Right kidney (tissue), 9 donors: ENCODE measurements around the gene C9orf153.
"Not testable (repeated sequence)": the region's sequence is repeated elsewhere in the genome, so short reads cannot be mapped to it uniquely, and the experiment has no call there.

Experiments used
- DNase-seq: peaks from one replicate; pipeline ENCODE4 v3.0.0-alpha.2; 2016
- long read RNA-seq, 8 donors: transcript quantifications; one replicate each; lab custom pipeline, GENCODE V29; 2026

Gene C9orf153
- long read RNA-seq, donor 1, result 0 reads
- long read RNA-seq, donor 2, result 0 reads
- long read RNA-seq, donor 3, result 0 reads
- long read RNA-seq, donor 4, result 0 reads
- long read RNA-seq, donor 5, result 0 reads
- long read RNA-seq, donor 6, result 0 reads
- long read RNA-seq, donor 7, result 0 reads
- long read RNA-seq, donor 8, result 0 reads

DNA sequence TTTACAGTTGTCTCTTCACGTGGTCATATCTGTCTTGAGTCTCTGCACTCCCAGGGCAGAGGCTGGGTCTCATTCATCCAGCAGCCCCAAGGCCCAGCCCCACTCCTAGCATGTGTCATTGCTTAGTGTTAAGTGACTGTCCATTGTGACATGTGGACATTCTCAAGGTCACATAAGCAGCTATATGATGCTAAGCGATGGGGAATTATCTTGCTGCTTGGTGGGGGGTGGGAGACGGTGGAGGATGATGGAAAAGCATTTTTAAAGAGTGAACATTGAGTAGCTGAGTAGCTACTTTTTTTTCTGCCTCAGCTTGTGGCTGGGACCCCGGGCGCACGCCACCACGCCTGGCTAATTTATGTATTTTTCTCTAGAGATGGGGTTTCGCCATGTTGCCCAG is at the start of gene C9orf153:
C9orf153 (minus strand) TSS at position 101 of the 400 bp plus-strand sequence. CDS start 30,054 bp downstream, outside the sequence.
- no peak for DNase-seq

DNA sequence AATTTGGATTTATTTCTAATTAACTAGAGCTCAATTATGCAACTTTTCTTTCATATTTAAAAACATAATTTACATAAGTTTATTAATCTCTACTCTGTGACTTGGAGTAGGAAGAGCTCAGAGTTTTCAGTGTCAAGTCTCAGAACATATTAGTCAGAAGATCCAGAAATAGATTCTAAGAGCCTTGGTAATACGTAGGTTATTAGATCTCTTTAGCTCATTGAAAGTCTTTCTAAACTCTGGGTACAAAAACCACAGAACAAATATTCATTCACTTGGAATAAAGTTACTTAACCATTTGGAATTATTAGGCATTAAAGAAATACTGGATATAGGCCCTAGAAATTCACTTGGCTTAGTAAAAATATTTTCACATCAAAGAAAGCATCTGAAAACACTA is 49.2 kb upstream of the C9orf153 start:
- no peak for DNase-seq

DNA sequence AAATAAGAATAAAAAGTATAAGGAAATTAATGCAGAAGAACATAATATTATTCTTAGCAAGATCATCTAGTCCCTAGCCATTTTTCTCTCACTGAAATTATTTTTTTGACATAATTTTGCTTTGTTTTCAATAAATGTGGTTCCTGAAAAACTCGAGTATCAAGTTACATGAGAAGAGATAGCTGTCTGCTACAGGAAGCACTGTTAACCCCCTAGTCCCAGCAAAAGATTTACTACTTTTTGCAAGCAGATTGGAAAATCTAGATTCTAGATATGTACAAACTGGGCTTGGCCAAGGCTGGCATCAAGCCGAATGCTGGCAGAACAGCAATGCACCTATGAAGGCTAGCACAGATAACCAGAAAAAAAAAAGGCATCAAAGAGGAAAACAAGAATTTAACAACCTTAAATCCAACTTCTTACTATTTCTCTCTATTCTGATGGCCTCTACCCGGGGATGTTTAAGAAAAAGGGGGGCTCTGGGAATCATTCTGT is 44.8 kb upstream of the C9orf153 start:
- no peak for DNase-seq

DNA sequence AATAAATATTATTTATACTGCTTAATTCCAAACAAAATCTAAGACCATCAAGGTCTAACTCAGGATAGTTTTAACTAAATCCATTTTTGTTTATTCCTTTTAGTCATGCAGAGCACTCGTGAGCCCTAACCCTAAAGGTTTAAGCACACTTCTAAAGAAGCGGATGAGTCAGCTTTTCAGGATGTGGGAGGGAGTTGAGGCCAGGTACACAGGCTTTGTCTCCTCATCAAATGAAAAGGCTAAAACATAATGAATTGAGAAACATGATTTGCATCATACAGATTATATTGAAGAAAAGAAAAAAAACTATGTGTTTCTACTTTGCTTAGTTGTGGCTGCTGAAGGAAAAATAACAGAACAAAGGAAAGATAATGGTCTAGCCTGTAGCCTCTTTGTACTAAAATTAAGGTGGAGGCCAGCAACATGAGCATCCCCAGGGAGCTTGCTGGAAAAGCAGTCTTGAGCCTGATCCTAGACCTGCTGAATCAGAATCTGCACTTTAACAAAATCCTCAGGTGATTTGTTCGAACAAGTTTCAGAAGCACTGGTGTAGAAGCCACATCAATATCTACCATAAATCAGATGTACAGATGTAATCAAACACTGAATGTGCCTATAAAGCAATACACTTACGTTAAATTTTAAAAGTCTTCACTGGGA is 44.0 kb upstream of the C9orf153 start:
- no peak for DNase-seq

DNA sequence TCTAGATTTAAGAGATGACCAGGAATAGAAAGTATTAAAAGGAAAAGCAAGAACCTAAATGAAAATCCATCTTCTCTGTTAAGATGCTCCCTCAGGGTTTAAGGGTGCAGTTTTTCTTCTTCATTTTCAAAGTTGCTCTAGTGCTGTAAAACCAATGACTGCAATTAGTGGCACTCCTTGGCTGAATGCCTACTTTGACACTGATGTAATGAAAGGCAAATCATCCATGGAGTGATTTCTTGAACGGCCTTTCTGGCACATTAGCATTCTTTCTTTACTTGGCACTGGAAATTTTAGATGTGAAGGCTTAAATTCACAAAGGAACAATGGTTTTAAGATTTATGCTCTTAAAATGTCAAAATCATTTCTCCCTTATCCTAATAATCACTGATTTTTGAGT is 42.2 kb upstream of the C9orf153 start:
- DNase-seq, result no peak

DNA sequence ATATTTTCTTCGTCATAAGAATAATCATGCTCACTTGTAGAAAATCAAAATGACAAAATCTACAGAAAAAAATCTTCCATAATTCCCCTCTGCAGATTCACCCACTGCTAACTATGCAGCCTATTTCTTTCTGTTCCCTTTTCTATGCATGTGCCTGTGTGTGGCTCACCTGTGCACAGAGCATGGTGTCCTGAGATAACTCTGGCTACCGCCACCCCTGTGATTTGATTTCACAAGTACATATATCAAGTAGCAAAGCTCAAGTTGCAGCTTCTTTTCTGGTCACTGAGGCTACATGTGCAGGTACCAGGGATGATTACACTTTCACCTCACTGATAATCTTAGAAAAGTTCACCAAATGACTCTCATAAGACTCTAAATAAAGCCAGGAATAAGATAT is 41.2 kb upstream of the C9orf153 start:
- no peak for DNase-seq

DNA sequence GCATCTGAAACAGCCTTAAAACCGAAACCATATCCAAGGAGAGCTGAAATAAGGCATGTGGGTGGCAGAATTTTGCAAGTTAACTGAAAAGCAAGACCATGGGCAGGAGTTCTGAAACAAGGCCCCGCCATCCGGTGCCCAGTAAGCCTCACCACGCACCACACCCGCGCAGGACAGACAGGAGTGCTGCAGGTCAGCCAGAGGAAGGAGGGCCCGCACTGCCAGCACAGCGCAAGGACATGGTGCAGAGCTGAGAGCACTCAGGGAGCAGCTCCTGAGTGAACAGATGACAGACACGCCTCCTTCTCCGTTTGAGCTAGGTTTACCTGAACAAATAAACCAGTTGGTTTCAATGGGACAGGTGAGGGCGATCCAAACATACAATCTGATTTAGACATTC is 39.4 kb upstream of the C9orf153 start:
- no peak for DNase-seq

DNA sequence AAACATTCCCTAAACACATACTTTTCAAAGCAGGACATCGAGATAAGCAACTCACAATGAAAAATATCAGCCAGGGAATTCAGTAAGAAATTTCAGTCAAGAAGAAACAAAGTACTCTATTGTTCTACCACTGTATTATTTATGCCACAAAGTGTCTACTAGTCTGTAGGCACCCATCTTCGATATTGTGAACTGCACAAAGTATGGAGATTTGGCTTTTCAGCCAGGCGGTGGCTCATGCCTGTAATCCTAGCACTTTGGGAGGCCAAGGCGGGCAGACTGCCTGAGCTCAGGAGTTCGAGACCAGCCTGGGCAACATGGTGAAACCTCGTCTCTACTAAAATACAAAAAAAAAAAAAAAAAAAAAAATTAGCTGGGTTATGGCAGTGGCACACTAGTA is 30.9 kb upstream of the C9orf153 start:
- not testable (repeated sequence) for DNase-seq

DNA sequence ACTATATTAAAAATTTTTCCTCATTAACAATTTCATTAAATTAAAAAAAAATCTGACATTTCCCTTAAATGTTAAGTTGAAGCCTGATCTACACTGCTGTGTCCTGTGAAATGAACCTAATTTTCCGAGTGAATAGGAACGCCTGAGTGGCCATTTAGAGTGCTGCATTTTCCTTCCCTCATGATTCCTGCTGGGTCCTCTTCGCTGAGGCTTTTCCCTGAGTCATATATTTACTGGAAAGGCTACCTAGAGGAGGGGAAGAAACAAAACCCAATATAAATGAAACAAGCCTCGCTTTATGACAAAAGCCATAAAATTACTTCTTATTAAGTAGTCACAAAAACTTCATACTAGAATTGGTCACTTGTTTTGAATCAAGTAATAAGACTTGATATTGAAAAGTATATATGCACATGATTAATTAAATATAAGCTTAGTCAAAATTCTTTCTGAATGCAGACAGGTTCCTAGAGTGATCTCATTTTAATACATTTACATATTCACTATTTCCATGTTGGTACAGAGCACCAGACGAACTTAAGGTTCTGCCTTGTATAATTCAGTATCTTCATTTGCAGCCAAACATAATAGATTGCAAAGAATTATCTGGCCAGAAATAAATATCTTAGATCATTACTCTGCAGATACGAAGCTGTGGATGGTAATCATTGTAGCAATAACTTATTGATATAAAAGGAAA is 29.2 kb upstream of the C9orf153 start:
- no peak for DNase-seq

DNA sequence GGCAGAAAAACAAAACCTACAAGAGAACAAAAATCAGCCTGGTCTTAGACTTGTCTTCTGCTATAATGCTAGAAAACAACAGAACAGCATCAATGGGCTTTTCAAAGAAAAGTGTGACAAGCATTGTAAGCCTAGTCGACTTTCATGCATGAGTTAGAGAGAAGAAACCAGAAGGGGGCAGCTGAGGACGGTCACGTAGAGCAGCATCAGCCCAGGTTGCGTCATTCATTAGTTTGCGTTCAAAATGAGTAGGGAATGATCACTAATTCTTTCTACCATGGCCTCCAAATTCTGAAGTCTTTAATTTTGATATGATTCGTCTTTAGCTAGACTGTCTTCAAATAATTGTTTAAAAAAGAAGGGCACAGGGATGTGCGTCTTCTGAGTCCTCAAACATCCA is 27.6 kb upstream of the C9orf153 start:
- no peak for DNase-seq

DNA sequence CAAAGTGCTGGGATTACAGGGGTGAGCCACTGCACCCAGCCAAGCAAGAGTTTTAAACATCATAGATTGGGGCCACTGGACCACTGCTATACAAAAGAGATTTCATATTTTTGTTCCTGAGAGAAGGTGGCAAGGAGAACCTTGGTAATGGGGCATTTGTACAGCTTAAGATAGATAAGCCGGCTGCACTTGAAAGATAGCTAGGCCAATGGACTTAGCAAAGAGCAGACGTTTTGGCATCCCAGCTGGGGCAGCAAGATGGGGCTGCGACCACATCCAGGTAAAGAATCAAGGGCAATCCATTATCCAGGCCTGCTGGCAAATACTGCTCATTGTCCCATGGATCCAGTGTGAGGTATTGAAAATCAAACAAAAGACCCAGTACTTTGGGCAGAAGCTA is 26.8 kb upstream of the C9orf153 start:
- DNase-seq, result no peak

DNA sequence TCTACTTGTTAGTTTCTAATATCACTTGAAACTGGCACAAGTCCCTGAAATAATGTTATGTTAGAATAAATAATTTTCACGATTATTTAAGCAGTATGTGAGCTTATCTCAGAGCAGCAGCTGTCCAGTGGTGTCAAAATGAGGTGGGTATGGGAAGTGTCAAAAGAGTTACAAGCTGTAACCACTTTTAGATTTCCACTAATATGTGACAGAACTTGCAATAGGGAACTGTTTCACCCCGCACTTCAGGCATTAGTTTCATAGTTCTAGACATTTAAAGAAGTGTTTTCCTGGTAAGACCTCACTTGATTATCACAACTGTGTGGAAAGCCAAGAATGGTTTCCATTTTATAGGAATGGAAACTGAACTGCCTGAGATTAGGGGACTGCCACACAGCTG is 25.8 kb upstream of the C9orf153 start:
- DNase-seq, result no peak

DNA sequence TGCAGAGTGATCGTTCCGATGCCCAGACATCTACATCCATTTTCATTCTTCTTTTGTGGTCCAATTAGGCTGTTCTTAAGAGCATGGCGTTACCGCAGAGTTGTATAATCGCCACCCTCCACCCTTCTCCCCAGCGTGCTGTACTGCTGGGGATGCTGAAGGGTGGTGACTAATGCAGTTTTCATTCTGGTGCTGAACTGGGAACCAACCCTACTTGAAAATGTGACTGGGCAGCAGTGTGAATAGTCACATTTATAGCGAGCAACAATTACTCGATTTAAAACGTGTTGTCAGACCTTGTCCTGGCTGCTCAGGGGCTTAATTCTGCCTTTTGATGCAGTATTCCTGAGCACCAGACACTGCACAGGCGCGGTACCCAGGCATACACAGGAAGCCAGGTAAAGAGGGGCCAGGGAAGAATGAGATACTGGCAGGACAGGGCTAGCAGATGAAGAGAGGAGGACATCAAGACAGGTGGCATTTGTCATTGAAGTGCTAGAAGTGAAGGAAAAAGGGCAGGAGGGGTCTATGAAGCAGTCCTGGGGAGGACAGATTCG is 23.6 kb upstream of the C9orf153 start:
- DNase-seq, result no peak

DNA sequence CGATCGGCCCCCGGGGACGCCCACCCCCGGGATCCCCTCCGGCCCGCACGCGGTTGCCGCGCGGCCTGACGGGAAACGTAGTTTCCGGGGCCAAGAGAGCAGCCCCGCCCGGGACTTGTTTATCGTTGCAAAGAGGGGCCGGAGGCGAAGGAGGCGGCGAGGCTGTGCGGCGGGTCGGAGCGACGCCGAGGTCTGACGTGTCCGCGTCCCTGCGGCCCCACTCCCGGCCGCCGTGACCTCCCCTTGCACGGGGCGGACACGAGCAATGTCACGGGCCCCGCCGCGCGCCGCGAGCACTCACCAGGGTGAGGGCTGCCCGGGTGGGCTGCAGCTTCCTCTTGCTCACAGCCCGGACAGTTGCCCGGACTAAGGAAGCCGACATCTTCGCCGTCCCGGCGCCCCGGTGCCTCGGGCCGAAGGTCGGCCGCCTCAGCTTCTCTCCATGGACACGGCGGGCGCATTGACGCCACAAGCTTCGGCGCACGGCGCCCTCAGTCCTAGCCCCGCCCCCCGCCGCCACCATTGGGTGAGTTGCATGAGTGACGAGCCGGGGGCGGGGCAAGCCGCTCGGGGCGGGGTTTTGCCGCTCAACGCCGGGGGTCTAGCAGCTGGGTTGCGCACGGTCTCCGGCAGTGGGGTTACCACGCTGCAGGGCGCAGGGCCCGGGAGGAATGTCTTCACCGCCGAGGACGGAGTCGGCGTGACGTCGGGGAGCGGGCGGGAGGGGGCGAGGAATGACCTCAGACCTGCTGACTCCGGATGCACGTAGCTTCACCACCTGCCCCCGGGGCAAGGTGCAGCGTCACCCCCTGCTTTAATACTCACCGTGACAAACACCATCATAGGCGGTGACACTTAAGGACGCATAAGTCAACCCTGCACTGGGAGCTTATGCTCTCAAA is 22.9 kb upstream of the C9orf153 start, which contains the start of gene ISCA1:
ISCA1 (minus strand) TSS at position 462 of the 902 bp plus-strand sequence; CDS start at position 382, 80 bp downstream.
- DNase-seq, result peak; percentile 97

DNA sequence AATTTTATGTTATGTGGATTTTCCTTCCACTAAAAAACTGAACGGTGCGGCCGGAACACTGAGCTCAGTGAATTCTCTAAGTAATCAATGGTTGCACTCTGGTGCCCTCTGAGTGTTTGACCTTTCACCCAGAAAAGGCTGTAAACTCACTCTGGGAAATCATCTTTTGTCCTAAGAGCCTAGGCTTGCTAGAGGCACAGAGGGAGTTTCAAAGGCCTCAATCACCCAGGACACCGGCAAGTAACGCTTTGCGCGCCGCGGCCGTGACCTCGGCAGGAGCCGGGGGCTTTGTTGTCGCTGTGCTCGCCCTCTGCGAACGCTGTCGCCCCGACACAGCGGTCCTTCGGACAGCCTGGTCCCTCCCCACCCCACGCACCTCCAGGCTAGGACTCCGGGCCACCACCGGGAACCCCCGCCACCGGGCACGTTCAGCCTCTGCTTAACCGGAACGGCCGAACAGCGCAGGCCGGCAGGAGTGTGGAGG is 22.2 kb upstream of the C9orf153 start:
- no peak for DNase-seq

DNA sequence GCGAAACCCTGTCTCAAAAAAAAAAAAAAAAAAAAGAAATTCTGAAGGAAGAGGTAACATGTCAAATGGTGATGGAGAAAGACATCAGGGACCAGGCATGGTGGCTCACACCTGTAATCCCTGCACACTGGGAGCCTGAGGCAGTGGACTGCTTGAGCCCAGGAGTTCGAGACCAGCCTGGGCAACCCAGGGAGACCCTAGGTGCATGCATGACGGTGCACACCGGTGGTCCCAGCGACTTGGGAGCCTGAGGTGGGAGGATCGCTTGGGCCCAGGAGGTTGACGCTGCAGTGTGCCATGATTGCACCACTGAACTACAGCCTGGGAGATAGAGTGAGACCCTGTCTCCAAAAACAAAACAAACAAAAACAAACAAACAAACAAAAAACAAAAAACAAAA is 21.1 kb upstream of the C9orf153 start:
- no peak for DNase-seq

DNA sequence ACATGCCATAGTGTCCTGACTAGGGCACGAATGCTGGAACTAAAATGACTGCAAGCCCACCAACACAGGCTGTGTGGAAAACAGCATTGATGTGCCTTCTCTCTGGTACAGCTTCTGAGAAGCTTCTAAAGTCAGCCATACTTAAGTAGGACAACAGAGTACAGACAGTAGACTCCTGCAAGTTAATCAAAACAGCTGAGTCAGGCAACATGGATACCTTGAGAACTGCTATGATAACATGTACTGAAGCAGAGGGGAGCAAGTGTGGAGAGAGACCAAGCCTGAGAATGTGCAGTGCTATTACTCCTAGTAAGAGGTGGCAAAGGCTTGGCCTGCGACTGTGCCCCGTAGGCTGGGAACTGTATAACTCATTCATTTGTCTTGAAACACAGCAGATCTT is 20.4 kb upstream of the C9orf153 start:
- DNase-seq, result no peak

DNA sequence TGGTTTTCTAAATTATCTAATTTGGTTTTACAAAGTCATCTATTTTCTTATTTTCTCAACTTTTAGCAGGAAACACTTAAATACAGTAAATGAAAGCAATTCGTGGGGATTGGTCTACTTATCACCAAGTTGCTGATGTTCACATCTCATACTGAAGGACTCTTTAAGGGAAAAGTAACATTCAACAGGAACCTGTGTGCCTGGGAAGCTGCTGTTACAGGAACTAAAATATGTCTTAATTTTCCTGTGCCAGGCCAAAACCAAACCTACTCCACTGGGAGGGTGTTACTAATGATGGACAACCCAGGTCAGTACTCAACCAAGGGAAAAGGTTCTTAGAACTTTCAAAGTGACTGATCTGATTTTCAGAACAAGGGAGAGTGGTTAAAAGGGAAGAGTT is 17.6 kb upstream of the C9orf153 start:
- no peak for DNase-seq

DNA sequence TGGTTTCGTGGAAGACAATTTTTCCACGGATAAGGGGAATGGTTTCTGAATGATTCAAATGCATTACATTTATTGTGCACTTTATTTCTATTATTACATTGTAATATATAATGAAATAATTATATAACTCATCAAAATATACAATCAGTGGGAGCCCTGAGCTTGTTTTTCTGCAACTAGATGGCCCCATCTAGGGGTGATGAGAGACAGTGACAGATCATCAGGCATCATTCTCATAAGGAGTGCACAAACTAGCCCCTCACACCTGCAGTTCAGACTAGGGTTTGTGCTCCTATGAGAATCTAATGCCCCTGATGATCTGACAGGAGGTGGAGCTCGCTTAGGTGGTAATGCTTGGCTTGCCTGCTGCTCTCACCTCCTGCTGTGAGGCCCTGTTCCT is 16.5 kb upstream of the C9orf153 start:
- no peak for DNase-seq

DNA sequence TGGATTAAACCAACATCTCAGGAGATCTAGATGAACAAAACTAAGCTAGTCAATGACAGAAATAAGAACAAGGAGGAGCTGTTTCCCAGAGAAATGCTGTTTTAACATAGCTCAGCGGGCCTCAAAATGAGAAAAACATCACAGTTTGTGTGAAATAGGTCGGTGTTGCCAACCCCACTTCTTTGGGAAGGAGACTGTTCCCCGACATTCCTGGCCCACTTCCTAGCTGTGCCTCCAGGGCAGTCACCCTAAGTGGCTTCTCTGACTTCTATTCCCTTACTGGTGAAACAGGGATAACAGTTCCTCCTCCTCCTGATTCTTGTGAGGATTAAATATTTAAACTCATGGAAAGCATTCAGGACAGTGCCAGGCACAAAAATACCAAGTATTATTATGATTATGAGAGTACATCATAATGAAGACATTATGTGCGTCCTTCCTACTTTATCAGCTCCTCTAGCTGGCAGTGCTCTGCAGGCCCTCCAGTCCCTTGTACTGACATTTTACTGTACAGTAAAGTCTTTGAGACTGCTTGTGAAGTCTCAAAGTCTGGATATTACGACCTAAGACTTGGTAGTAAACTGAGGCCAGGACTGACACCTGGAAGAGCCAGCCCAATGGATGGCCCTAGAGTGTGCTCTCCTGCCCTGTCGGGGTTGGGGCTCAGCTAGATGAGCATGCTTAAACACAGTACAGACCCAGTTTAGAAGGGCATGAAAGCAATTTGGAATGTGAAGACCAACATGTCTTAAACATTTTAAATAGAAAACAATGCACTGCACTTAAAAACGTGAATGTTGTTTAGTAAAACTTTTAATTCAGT is 15.6 kb upstream of the C9orf153 start:
- DNase-seq, result no peak

DNA sequence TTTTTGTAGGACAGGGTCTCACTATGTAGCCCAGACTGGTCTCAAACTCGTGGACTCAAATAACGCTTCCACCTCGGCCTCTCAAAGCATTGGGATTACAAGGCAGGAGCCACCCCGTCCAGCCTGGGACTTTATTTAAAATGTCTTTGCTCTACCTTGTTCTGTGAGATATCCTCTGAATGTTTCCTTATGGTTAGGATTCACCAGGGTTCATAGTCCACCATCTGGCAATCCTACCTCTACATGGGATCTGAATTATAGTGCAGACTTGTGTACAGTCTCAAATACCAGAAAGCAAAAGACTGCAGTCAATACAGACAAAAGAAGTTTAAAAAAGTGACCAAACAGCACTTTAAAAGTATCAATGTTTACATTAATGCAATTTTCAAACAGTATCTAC is 12.8 kb upstream of the C9orf153 start:
- no peak for DNase-seq
